HCT116 (cell line): ENCODE measurements around the gene SP110. TPM values are rescaled to one million over a fixed set of nuclear protein-coding genes. Genes with fewer than 3 reads are reported as not detected.
A peak's percentile ranks its signal among the peaks of the same experiment; 100 is the strongest.

Experiments
- ATAC-seq: fragments of 200-7000 bp; cut with Tn5 transposase; 2 replicates; pipeline ENCODE4 v1.9.1; 2020; ENCODE audit warnings: mild to moderate bottlenecking, moderate library complexity
- BruUV-seq: library from RNA; stranded (reverse); fragments of 400-500 nt; replicated peaks from 2 replicates; lab custom pipeline; 2021; lab: Mats Ljungman, UMichigan
- CTCF ChIA-PET: fragments of 300-600 bp; sonication (Branson Sonifier 250); formaldehyde crosslinking; loops from one replicate; lab custom pipeline; 2021; ENCODE audit warnings: antibody characterized with exemption; lab: Charles Lee
- POLR2A ChIA-PET: fragments of 300-600, 350-600 bp; sonication (Branson Sonifier 250); formaldehyde crosslinking; loops from one replicate; lab custom pipeline; 2021; ENCODE audit warnings: antibody characterized with exemption; lab: Charles Lee
- RAD21 ChIA-PET, 2 experiments: fragments of 300-600 bp; sonication (Branson Sonifier 250); formaldehyde crosslinking; loops; one replicate each; lab custom pipeline; 2023; ENCODE audit warnings: low total read pairs in 2 of 2; ENCODE audit not compliant: uncharacterized antibody in 2 of 2, unreplicated experiment in 2 of 2, low non-redundant PET in 1 of 2; lab: Charles Lee
- DNase-seq: peaks from one replicate; pipeline ENCODE4 v3.0.0-alpha.2; 2010; ENCODE audit warnings: low read depth, low spot score
- H2AFZ ChIP-seq: fragments of 200-600 bp; shearing (Covaris generic), sonication (generic); 2 replicates; pipeline ENCODE4 v1.6.1; 2017; ENCODE audit warnings: low read depth, mixed run types, mixed read lengths, antibody characterized with exemption, low read length; ENCODE audit not compliant: poor library complexity, severe bottlenecking
- H3K27ac ChIP-seq: 2 replicates; pipeline ENCODE4 v1.5.1; 2012; ENCODE audit warnings: low read depth, low read length
- H3K27me3 ChIP-seq: fragments of 200-600 bp; sonication (generic); 2 replicates; pipeline ENCODE4 v1.6.1; 2016; ENCODE audit warnings: mixed run types, low read length, mixed read lengths; ENCODE audit not compliant: insufficient read depth
- H3K36me3 ChIP-seq, 2 experiments: fragments of 200-500 bp in 1 of 2; fragments of 200-600 bp in 1 of 2; sonication (Bioruptor generic) in 1 of 2; sonication (generic) in 1 of 2; 2 replicates each; pipeline versions ENCODE4 v1.5.1 to v1.6.1; 2014 to 2016; ENCODE audit warnings: low read length in 2 of 2, inconsistent platforms in 1 of 2, mixed read lengths in 1 of 2, mixed run types in 1 of 2; ENCODE audit not compliant: insufficient read depth in 2 of 2, control insufficient read depth in 1 of 2
- H3K4me1 ChIP-seq, 2 experiments: fragments of 200-600 bp in 1 of 2; sonication (generic) in 1 of 2; 2 replicates each; pipeline versions ENCODE4 v1.5.1 to v1.6.1; 2012 to 2017; ENCODE audit warnings: low read length in 2 of 2, inconsistent platforms in 1 of 2, mild to moderate bottlenecking in 1 of 2, mixed read lengths in 1 of 2, mixed run types in 1 of 2, moderate library complexity in 1 of 2; ENCODE audit not compliant: insufficient read depth in 2 of 2, control insufficient read depth in 1 of 2
- H3K4me2 ChIP-seq: fragments of 200-600 bp; sonication (generic); 2 replicates; pipeline ENCODE4 v1.6.1; 2017; ENCODE audit warnings: mixed run types, low read length, mixed read lengths
- H3K4me3 ChIP-seq, 2 experiments: fragments of 200-600 bp in 1 of 2; sonication (generic) in 1 of 2; replicated peaks in 1 of 2; 2 replicates each; pipeline ENCODE4 v1.5.1; 2011 to 2016; ENCODE audit warnings: low read length in 2 of 2, control low read depth in 1 of 2, low read depth in 1 of 2, mild to moderate bottlenecking in 1 of 2, mixed read lengths in 1 of 2, mixed run types in 1 of 2
- H3K79me2 ChIP-seq: fragments of 200-600 bp; sonication (generic); 2 replicates; pipeline ENCODE4 v1.6.1; 2017; ENCODE audit warnings: mild to moderate bottlenecking, mixed run types, low read length, moderate library complexity, mixed read lengths; ENCODE audit not compliant: insufficient read depth
- H3K9ac ChIP-seq: fragments of 200-600 bp; sonication (generic); 2 replicates; pipeline ENCODE4 v1.6.1; 2016; ENCODE audit warnings: low read length, mixed read lengths
- H3K9me2 ChIP-seq: fragments of 200-600 bp; sonication (generic), shearing (Covaris generic); 2 replicates; pipeline ENCODE4 v1.6.1; 2017; ENCODE audit warnings: mixed run types, mild to moderate bottlenecking, moderate library complexity; ENCODE audit not compliant: insufficient read depth
- H3K9me3 ChIP-seq, 2 experiments: fragments of 200-500 bp in 1 of 2; fragments of 200-600 bp in 1 of 2; sonication (Bioruptor generic) in 1 of 2; sonication (generic) in 1 of 2; 2 replicates each; pipeline ENCODE4 v1.6.1; 2014 to 2017; ENCODE audit warnings: low read length in 2 of 2, mixed read lengths in 2 of 2, inconsistent platforms in 1 of 2, low read depth in 1 of 2, mild to moderate bottlenecking in 1 of 2, mixed run types in 1 of 2, moderate library complexity in 1 of 2; ENCODE audit not compliant: control insufficient read depth in 1 of 2, insufficient read depth in 1 of 2
- H4K20me1 ChIP-seq: fragments of 200-600 bp; sonication (generic), shearing (Covaris generic); 2 replicates; pipeline ENCODE4 v1.6.1; 2017; ENCODE audit warnings: mixed run types, mild to moderate bottlenecking, moderate library complexity; ENCODE audit not compliant: insufficient read depth
- CBX3 ChIP-seq: IDR thresholded peaks from 2 replicates; pipeline ENCODE4 v1.6.1; 2012; ENCODE audit warnings: low read depth
- CTCF ChIP-seq, 3 experiments: fragments of 200-600 bp in 1 of 3; sonication (generic) in 1 of 3; IDR thresholded peaks in 2 of 3; conservative IDR thresholded peaks in 1 of 3; 2 replicates each; pipeline ENCODE4 v1.5.1; 2012 to 2017; ENCODE audit warnings: low read depth in 2 of 3, low read length in 2 of 3, antibody characterized with exemption in 1 of 3, borderline replicate concordance in 1 of 3, control low read depth in 1 of 3, mild to moderate bottlenecking in 1 of 3, mixed read lengths in 1 of 3, mixed run types in 1 of 3, moderate library complexity in 1 of 3; ENCODE audit not compliant: insufficient read depth in 1 of 3
- MAX ChIP-seq: IDR thresholded peaks from 2 replicates; pipeline ENCODE4 v1.6.1; 2012
- RAD21 ChIP-seq: IDR thresholded peaks from 2 replicates; pipeline ENCODE4 v1.6.1; 2012; ENCODE audit warnings: low read depth, mild to moderate bottlenecking
- REST ChIP-seq: IDR thresholded peaks from 2 replicates; pipeline ENCODE4 v1.6.1; 2012; ENCODE audit warnings: low read depth
- ZFX ChIP-seq: fragments of 450-650 bp; IDR thresholded peaks from 2 replicates; pipeline ENCODE4 v1.6.1; 2017
- intact Hi-C: fragments of 100-400 bp; cut with micrococcal nuclease; formaldehyde crosslinking; loops from 2 replicates; pipeline ENCODE4 v1.10.0; 2022
- total RNA-seq: library from RNA; stranded (reverse); gene quantifications from one replicate; pipeline ENCODE4 v1.2.1, GENCODE V29; 2021; ENCODE audit not compliant: unreplicated experiment

The SP110 gene
- total RNA-seq, 1 experiment from 2014 or later = 8.5 TPM

GRCh38 chr2:230160112-230160660 lies 59.6 kb downstream of the SP110 start:
- ChIA-PET CTCF (interaction anchor here (0.6 to 4.3 kb wide), 26 partner anchors 9 to 461 kb away, joined by 3 to 31 read pairs (median 4); partner anchors contain the start of gene SLC16A14), RAD21 (interaction anchor here (0.7 to 1.9 kb wide), 8 partner anchors 93 to 359 kb away, joined by 3 to 5 read pairs (median 4); no protein-coding TSS in a partner anchor), POLR2A (no interaction called here)
- no TSS peak for BruUV-seq
- H3K4me1 ChIP-seq = no peaks in the 10 kb centered on the region
- H3K4me3 ChIP-seq = no peak overlapping the region
- no peak overlapping the region for H3K4me2 ChIP-seq
- H3K36me3 ChIP-seq = no peaks in the 10 kb centered on the region
- no peaks in the 10 kb centered on the region for H3K9me2 ChIP-seq
- intact Hi-C loops = loop anchor here (1.0 to 10.0 kb wide), 4 partner anchors 93 to 451 kb away; no protein-coding TSS in a partner anchor
- no peaks in the 10 kb centered on the region for H3K79me2 ChIP-seq
- H3K27ac ChIP-seq = no peak overlapping the region
- no peak overlapping the region for H3K9ac ChIP-seq
- TF ChIP-seq CTCF (IDR thresholded peaks at IDR 0.05 in 2 of 3, conservative IDR thresholded peaks at IDR 0.05 in 1 of 3; ENCODE audit: borderline replicate concordance in 1 of 3, insufficient read depth in 1 of 3, low read depth in 2 of 3, low read length in 2 of 3) (peak; percentile 76 to 82 (median 82); a peak in 5 of 6 replicates), RAD21 (peak; percentile 83), MAX (0 out of 2 replicates have a peak, but pooled peaks have one; percentile 13), REST (no peak), CBX3 (peak; percentile 36; the same call in 1 of the 2 replicates), ZFX (no peak)
- H3K27me3 ChIP-seq = no peaks in the 10 kb centered on the region
- no peaks in the 10 kb centered on the region for H3K9me3 ChIP-seq
- no peaks in the 10 kb centered on the region for H4K20me1 ChIP-seq
- H2AFZ ChIP-seq = peak overlapping the region; percentile 46
- DNase-seq (peak; percentile 26), ATAC-seq (peak; percentile 80)
